NK-92 (cell line): ENCODE data around the gene FOXD1.
"Not testable (repeated sequence)": the region's sequence is repeated elsewhere in the genome, so short reads cannot be mapped to it uniquely, and the experiment has no call there.

Experiments used
- DNase-seq: peaks from one replicate; lab custom pipeline; 2025; ENCODE audit not compliant: unreplicated experiment; lab: John Stamatoyannopoulos, UW

FOXD1 gene

GRCh38 chr5:73418244-73418691 lies 30.3 kb downstream of the FOXD1 start:
- DNase-seq: no peak

- DNase-seq: no peak
Measured at GRCh38 chr5:73417303-73418034, 31.1 kb downstream of the FOXD1 start.

GRCh38 chr5:73415617-73416016 lies 33.0 kb downstream of the FOXD1 start:
- DNase-seq: no peak

- DNase-seq: no peak
Measured at GRCh38 chr5:73415171-73415570, 33.4 kb downstream of the FOXD1 start.

- DNase-seq: no peak
Measured at GRCh38 chr5:73412597-73412988, 36.0 kb downstream of the FOXD1 start.

GRCh38 chr5:73411936-73412596 lies 36.5 kb downstream of the FOXD1 start:
- no peak for DNase-seq

GRCh38 chr5:73409927-73410326 lies 38.6 kb downstream of the FOXD1 start:
- DNase-seq: not testable (repeated sequence)

- no peak for DNase-seq
Measured at GRCh38 chr5:73405691-73406090, 42.9 kb downstream of the FOXD1 start.

GRCh38 chr5:73399775-73400174 lies 48.8 kb downstream of the FOXD1 start:
- DNase-seq: no peak
